Nephron (organoid): Measurements from ENCODE around the gene CCDC154.

Experiments
- H3K27ac Mint-ChIP-seq, 3 experiments: 2 replicates each; pipeline ENCODE4 v1.8.0; 2020; ENCODE audit warnings: mixed read lengths in 3 of 3, mild to moderate bottlenecking in 2 of 3, moderate library complexity in 1 of 3
- H3K27me3 Mint-ChIP-seq: 2 replicates; pipeline ENCODE4 v1.8.0; 2021; ENCODE audit warnings: low read depth, mild to moderate bottlenecking, moderate library complexity, mixed read lengths
- H3K36me3 Mint-ChIP-seq: 2 replicates; pipeline ENCODE4 v1.8.0; 2020; ENCODE audit warnings: low read depth, mixed read lengths
- H3K4me1 Mint-ChIP-seq: 2 replicates; pipeline ENCODE4 v1.8.0; 2020; ENCODE audit warnings: mixed read lengths
- H3K4me3 Mint-ChIP-seq, 3 experiments: 2 replicates each; pipeline ENCODE4 v1.8.0; 2020; ENCODE audit warnings: mild to moderate bottlenecking in 3 of 3, mixed read lengths in 3 of 3, moderate library complexity in 2 of 3
- H3K9me3 Mint-ChIP-seq: 2 replicates; pipeline ENCODE4 v1.8.0; 2020; ENCODE audit warnings: mixed read lengths
- CTCF ChIP-seq, 3 experiments: fragments of 200-600 bp; sonication (generic); IDR thresholded peaks; one replicate each; pipeline ENCODE4 v1.5.0; 2021; ENCODE audit warnings: antibody characterized with exemption in 3 of 3; ENCODE audit not compliant: unreplicated experiment in 3 of 3

CCDC154 gene

GRCh38 chr16:1398826-1399581 lies 45.4 kb downstream of the CCDC154 start:
- Mint-ChIP-seq H3K4me1 (no peaks in the 10 kb centered on the region), H3K9me3 (no peaks in the 10 kb centered on the region), H3K36me3 (peaks cover 19% of the 10 kb centered on the region), H3K4me3 (no peak overlapping the region), H3K27ac (no peak overlapping the region), H3K27me3 (no peaks in the 10 kb centered on the region)
- TF ChIP-seq CTCF (IDR thresholded peaks at IDR 0.05; ENCODE audit: unreplicated experiment in 3 of 3) = no peak

- Mint-ChIP-seq H3K4me3 (no peak overlapping the region), H3K9me3 (no peaks in the 10 kb centered on the region), H3K27me3 (no peaks in the 10 kb centered on the region), H3K4me1 (no peaks in the 10 kb centered on the region), H3K36me3 (peaks cover 16% of the 10 kb centered on the region), H3K27ac (no peak overlapping the region)
- TF ChIP-seq CTCF (IDR thresholded peaks at IDR 0.05; ENCODE audit: unreplicated experiment in 3 of 3) = no peak
These were observed 46.0 kb downstream of the CCDC154 start for GRCh38 chr16:1398351-1398750.

- H3K27ac Mint-ChIP-seq = no peak overlapping the region
- H3K4me1 Mint-ChIP-seq = no peaks in the 10 kb centered on the region
- TF ChIP-seq CTCF (IDR thresholded peaks at IDR 0.05; ENCODE audit: unreplicated experiment in 3 of 3) = no peak
- peaks cover 17% of the 10 kb centered on the region for H3K36me3 Mint-ChIP-seq
- no peaks in the 10 kb centered on the region for H3K9me3 Mint-ChIP-seq
- H3K4me3 Mint-ChIP-seq = no peak overlapping the region
- no peaks in the 10 kb centered on the region for H3K27me3 Mint-ChIP-seq
These were observed 46.6 kb downstream of the CCDC154 start for GRCh38 chr16:1397779-1398178.

- TF ChIP-seq CTCF (IDR thresholded peaks at IDR 0.05; ENCODE audit: unreplicated experiment in 3 of 3) = no peak
- no peaks in the 10 kb centered on the region for H3K27me3 Mint-ChIP-seq
- H3K27ac Mint-ChIP-seq = no peak overlapping the region
- no peak overlapping the region for H3K4me3 Mint-ChIP-seq
- no peaks in the 10 kb centered on the region for H3K9me3 Mint-ChIP-seq
- peaks cover 21% of the 10 kb centered on the region for H3K36me3 Mint-ChIP-seq
- H3K4me1 Mint-ChIP-seq = no peaks in the 10 kb centered on the region
These were observed 48.8 kb downstream of the CCDC154 start for GRCh38 chr16:1395444-1396031.

GRCh38 chr16:1394367-1394951 lies 49.9 kb downstream of the CCDC154 start:
- H3K27me3 Mint-ChIP-seq = no peaks in the 10 kb centered on the region
- H3K27ac Mint-ChIP-seq = no peak overlapping the region
- peaks cover 26% of the 10 kb centered on the region for H3K36me3 Mint-ChIP-seq
- TF ChIP-seq CTCF (IDR thresholded peaks at IDR 0.05; ENCODE audit: unreplicated experiment in 3 of 3) = no peak
- H3K9me3 Mint-ChIP-seq = no peaks in the 10 kb centered on the region
- no peak overlapping the region for H3K4me3 Mint-ChIP-seq
- no peaks in the 10 kb centered on the region for H3K4me1 Mint-ChIP-seq
